B cell (primary cell): ENCODE measurements around the gene TLDC2.

Source experiments
- EZH2 ChIP-seq: IDR thresholded peaks from 2 replicates; pipeline ENCODE4 v1.6.1; 2012; ENCODE audit warnings: borderline replicate concordance, low read depth, mild to moderate bottlenecking, moderate library complexity, low read length; ENCODE audit not compliant: insufficient read depth, poor library complexity, severe bottlenecking
- TF ChIP-seq, protein P1 (sequence below): fragments of 200-600 bp; IDR thresholded peaks from one replicate; pipeline ENCODE4 v1.8.0; 2022; ENCODE audit warnings: antibody characterized with exemption, mild to moderate bottlenecking

GRCh38 chr20:36826554-36827244 lies 49.2 kb upstream of the TLDC2 start:
- TF ChIP-seq, protein P1, sequence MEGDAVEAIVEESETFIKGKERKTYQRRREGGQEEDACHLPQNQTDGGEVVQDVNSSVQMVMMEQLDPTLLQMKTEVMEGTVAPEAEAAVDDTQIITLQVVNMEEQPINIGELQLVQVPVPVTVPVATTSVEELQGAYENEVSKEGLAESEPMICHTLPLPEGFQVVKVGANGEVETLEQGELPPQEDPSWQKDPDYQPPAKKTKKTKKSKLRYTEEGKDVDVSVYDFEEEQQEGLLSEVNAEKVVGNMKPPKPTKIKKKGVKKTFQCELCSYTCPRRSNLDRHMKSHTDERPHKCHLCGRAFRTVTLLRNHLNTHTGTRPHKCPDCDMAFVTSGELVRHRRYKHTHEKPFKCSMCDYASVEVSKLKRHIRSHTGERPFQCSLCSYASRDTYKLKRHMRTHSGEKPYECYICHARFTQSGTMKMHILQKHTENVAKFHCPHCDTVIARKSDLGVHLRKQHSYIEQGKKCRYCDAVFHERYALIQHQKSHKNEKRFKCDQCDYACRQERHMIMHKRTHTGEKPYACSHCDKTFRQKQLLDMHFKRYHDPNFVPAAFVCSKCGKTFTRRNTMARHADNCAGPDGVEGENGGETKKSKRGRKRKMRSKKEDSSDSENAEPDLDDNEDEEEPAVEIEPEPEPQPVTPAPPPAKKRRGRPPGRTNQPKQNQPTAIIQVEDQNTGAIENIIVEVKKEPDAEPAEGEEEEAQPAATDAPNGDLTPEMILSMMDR, result no peak
- no peak for TF ChIP-seq EZH2
